ENCODE results near the gene ZNF555.

ZNF555 gene

DNA sequence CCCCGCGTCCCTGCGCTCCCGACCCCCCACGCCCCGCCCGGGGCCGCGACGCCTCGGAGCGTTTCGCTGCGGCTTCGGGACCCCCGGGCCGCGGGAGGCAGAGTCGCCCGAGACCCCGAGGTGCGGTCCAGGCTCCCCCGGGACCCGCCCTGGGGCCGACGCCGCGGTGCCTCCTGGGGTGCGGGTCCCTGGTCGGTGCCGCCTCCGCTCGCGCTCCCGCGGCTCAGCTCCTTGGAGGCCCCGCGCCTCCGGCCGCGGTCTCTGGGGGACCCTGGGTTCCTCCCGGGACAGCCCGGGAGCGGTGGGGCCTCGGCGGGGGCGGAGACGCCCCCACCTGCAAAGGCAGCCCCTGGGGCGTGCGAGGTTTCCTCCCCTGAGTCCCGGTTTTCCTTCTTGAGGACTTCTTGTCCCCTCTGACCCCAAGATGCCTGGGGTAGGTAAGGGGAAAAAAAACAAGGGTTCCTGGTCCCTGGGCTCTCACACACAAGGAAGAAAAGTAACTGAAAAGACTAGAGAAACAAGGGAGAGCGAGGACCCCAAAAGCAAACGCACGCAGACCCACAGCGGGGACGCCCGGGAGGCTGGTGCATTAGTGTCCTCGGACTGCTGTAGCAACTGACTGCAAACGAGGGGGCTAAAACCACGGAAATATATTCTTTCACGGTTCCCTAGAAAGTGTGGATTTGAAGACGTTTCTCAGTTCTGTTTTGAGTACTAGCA is 740 bp downstream of the ZNF555 start:
- peak overlapping the region; percentile 75 for H3K4me3 Mint-ChIP-seq
- peaks cover 17% of the 10 kb centered on the region for H3K36me3 Mint-ChIP-seq
- H3K27me3 Mint-ChIP-seq = no peaks in the 10 kb centered on the region
- no peaks in the 10 kb centered on the region for H3K9me3 Mint-ChIP-seq
- H3K27ac Mint-ChIP-seq = no peak overlapping the region
- peaks cover 26% of the 10 kb centered on the region for H3K4me1 Mint-ChIP-seq

DNA sequence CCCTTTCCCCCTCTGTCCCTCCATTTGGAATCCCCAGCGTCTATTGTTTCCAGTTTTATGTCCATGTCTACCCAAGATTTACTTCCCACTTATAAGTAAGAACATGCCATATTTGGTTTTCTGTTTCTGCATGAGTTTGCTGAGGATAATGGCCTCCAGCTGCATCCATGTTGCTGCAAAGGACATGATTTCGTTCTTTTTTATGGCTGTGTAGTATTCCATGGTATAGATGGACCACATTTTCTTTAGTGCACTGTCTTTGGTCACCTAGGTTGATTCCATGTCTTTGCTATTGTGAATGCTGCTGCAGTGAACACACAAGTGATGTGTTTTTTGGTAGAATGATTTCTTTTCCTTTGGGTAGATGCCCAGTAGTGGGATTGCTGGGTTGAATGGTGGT is 3.8 kb downstream of the ZNF555 start:
- peaks cover 19% of the 10 kb centered on the region for H3K36me3 Mint-ChIP-seq
- peaks cover 34% of the 10 kb centered on the region for H3K4me1 Mint-ChIP-seq
- H3K4me3 Mint-ChIP-seq = no peak overlapping the region
- no peaks in the 10 kb centered on the region for H3K27me3 Mint-ChIP-seq
- H3K27ac Mint-ChIP-seq = no peak overlapping the region
- H3K9me3 Mint-ChIP-seq = no peaks in the 10 kb centered on the region

DNA sequence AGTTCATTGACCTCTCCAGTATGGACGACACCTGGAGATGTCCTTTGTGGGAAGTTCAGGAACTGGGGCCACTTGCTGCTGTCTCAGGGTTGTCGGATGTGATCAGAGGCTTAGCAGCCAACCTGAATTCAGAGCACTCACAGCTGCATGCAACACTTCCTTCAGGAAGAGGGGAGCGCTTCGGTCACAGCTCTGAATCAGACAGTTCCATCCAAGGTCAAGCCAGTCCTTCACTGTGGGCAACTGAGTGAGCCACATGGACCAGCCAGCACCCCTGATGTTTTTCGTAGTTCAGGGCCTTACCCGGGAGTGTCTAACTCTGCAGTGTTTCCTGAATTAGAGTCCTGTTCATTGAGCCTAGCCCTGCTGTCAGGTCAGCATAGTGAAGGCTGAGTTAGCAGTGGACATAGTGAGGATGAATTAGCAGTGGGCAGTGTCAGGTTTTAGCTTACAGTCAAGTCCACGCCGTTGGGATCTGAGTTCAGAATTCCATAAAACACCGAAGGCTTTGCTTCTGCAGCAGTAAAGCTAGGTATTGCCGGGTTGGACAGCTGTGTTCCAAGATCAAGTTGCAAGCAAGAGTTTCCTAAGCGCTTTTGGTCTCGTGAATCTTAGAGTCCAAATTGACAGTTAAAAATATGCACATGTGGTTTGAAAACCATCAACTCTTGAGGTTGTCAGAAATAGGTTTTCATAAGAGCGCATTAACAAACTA is 5.1 kb downstream of the ZNF555 start:
- H3K4me3 Mint-ChIP-seq = no peak overlapping the region
- H3K36me3 Mint-ChIP-seq = peaks cover 24% of the 10 kb centered on the region
- H3K9me3 Mint-ChIP-seq = no peaks in the 10 kb centered on the region
- peaks cover 40% of the 10 kb centered on the region for H3K4me1 Mint-ChIP-seq
- no peak overlapping the region for H3K27ac Mint-ChIP-seq
- H3K27me3 Mint-ChIP-seq = no peaks in the 10 kb centered on the region

DNA sequence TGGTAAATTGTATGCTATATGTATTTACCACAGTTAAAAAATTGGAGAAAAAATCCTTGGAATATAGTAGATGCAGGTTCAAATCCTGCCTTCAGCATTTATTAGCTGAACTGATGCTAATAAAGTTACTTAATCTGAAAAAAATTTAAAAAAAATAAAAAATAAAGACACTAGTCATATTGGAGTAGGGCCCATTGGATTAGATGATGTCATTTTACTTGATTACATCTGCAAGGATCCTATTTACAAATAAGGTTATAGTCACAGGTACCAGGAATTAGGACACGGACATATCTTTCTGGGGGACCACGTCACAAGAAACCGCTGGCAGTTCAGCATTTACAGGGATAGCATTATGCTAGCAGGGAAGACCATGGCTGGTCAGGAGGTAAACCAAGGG is 6.2 kb downstream of the ZNF555 start:
- Mint-ChIP-seq H3K4me3 (no peak overlapping the region), H3K27me3 (no peaks in the 10 kb centered on the region), H3K9me3 (no peaks in the 10 kb centered on the region), H3K4me1 (peaks cover 35% of the 10 kb centered on the region), H3K36me3 (peaks cover 33% of the 10 kb centered on the region), H3K27ac (no peak overlapping the region)

DNA sequence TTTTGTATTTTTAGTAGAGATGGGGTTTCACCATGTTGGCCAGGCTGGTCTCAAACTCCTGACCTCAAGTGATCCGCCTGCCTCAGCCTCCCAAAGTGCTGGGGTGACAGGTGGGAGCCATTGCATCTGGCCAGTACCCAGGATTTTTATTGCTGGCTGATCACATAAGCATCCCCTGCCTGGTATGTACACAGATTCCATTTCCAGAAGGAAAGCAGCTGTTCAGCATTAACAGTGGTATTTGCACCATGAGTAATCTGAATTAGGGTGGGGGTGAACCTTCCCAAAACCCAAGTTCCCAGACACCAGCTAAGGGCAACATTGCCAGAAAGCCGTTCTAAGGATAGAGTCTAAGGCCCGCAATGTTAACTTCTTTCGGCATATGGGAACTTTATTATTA is 7.3 kb downstream of the ZNF555 start:
- no peaks in the 10 kb centered on the region for H3K27me3 Mint-ChIP-seq

DNA sequence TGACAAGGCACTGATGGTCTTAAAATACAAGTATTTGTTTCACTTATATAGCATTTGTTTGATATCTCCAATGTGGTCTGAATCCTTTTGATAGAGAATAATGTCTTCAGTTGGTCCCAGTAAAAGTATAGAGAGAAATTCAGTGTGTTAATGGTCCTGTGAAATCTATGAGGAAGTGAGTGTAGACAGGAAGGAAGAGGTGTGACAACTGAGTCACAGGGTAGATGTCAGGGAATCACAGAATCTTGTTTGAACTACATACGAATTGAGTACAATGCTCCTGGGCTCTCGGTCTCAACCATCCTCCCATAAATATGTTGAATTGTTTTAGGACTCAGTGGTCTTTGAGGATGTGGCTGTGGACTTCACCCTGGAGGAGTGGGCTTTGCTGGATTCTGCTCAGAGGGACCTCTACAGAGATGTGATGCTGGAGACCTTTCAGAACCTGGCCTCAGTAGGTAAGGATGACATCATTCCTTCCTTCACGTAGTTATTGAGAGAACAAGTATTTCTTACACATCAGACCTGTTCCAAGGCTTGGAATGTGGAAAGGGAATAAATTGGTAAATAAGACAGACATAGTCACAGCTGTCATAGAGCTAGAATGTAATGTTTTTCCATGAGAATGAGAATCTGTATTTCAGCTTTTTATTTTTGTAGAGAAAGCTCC is 9.1 kb downstream of the ZNF555 start:
- Mint-ChIP-seq H3K4me3 (peak overlapping the region; percentile 49), H3K27ac (peak overlapping the region; percentile 41), H3K36me3 (peaks cover 53% of the 10 kb centered on the region), H3K4me1 (peaks cover 32% of the 10 kb centered on the region), H3K27me3 (no peaks in the 10 kb centered on the region), H3K9me3 (peaks cover 17% of the 10 kb centered on the region)

More for the DNA sequence above, 7.3 kb downstream of the ZNF555 start:
- Mint-ChIP-seq H3K27ac (no peak overlapping the region), H3K36me3 (peaks cover 44% of the 10 kb centered on the region), H3K9me3 (peaks cover 4% of the 10 kb centered on the region), H3K4me3 (no peak overlapping the region), H3K4me1 (peaks cover 28% of the 10 kb centered on the region)

DNA sequence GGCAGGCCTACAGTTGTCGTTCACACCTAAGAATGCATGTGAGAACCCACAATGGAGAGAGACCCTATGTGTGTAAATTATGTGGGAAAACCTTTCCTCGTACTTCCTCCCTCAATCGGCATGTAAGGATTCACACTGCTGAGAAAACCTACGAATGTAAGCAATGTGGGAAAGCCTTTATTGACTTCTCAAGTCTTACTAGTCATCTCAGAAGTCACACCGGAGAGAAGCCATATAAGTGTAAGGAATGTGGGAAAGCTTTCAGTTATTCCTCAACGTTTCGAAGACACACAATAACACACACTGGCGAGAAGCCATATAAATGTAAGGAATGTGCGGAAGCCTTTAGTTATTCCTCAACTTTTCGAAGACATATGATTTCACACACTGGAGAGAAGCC is 11.3 kb downstream of the ZNF555 start:
- no peaks in the 10 kb centered on the region for H3K27me3 Mint-ChIP-seq
- H3K36me3 Mint-ChIP-seq = peaks cover 45% of the 10 kb centered on the region
- no peak overlapping the region for H3K4me3 Mint-ChIP-seq
- H3K27ac Mint-ChIP-seq = no peak overlapping the region
- peaks cover 35% of the 10 kb centered on the region for H3K4me1 Mint-ChIP-seq
- peaks cover 17% of the 10 kb centered on the region for H3K9me3 Mint-ChIP-seq

DNA sequence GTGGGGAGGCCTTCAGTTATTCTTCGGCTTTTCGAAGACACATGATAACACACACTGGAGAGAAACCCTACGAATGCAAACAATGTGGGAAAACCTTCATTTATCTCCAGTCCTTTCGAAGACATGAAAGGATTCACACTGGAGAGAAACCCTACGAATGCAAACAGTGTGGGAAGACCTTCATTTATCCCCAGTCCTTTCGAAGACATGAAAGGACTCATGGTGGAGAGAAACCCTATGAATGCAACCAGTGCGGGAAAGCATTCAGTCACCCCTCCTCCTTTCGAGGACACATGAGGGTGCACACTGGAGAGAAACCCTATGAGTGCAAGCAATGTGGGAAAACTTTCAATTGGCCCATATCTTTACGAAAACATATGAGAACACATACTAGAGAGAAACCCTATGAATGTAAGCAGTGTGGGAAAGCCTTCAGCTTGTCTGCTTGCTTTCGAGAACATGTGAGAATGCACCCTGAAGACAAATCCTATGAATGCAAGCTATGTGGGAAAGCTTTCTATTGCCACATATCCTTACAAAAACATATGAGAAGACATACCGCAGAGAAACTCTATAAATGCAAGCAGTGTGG is 11.8 kb downstream of the ZNF555 start:
- peaks cover 44% of the 10 kb centered on the region for H3K36me3 Mint-ChIP-seq
- H3K27me3 Mint-ChIP-seq = no peaks in the 10 kb centered on the region
- H3K9me3 Mint-ChIP-seq = peaks cover 17% of the 10 kb centered on the region
- H3K4me1 Mint-ChIP-seq = peaks cover 40% of the 10 kb centered on the region
- H3K27ac Mint-ChIP-seq = no peak overlapping the region
- no peak overlapping the region for H3K4me3 Mint-ChIP-seq

DNA sequence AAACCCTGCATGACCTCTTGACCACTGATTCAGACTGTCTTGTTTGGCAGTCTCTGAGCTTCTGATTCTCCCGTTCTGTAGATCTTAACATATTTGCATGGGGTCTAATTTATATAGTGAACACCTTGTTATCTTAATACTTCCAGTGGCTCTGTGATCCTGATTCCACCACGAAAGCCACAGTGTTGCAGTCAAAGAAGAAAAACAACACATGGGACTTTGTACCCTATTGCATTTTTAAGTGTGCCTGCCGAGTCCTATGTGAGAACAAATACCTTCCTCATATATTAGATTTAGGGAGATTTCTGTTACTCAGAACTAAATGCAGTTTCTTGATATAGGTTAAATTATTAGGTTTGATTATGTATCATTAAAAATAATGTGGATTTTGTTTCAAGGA is 13.6 kb downstream of the ZNF555 start:
- no peaks in the 10 kb centered on the region for H3K27me3 Mint-ChIP-seq
- peaks cover 17% of the 10 kb centered on the region for H3K9me3 Mint-ChIP-seq
- no peak overlapping the region for H3K4me3 Mint-ChIP-seq
- peaks cover 44% of the 10 kb centered on the region for H3K36me3 Mint-ChIP-seq
- peaks cover 42% of the 10 kb centered on the region for H3K4me1 Mint-ChIP-seq
- H3K27ac Mint-ChIP-seq = no peak overlapping the region

DNA sequence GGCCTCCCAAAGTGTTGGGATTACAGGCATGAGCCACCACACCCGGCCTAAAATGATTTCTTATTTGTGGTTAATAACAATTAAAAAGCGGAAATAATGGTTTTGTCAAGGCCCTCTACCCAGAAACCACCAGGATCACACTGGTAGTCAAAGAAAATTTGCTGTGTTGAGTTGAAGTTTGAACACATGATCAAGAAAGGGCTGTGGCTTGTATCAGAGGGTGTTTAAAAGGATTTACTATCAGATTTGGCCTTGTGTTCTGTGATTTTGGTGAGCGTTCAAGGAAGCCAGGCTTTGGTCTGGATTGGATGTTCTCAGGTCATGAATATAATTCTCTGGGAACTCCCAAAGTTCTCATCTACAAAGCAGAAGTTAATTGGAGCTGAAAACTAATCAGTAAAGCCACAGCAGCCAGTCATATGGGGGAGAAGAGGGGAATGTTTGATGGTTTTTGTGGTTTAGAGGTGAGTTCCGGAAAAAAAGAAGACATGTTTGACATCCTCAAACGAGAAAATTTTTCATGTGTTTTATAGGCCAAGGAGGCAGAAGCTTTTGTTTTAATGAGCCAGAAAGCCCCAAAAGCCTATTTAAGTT is 15.3 kb downstream of the ZNF555 start:
- Mint-ChIP-seq H3K9me3 (peaks cover 17% of the 10 kb centered on the region), H3K4me1 (peaks cover 32% of the 10 kb centered on the region), H3K27me3 (no peaks in the 10 kb centered on the region), H3K27ac (peak overlapping the region; percentile 87), H3K4me3 (peak overlapping the region; percentile 65), H3K36me3 (peaks cover 34% of the 10 kb centered on the region)

DNA sequence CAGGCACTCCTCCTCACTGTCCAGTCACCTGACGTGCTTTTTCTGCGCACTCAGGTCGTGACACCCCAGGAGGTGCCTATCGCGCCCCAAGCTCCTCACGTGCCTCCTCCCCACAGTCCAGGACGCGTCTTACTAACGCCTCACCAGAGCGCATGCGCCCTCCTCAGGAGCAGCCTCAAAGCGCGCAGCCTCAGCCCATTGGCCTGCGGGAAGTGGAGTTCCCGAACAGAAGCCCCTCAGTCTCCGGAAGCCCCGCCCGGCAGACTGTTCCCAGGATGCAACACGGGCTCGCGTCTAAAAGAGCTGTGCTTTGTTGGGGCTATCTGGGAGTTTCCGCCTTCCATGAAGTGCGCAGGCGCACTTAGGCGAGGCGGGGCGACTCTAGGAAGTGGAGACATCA is 17.6 kb downstream of the ZNF555 start:
- Mint-ChIP-seq H3K9me3 (peaks cover 10% of the 10 kb centered on the region), H3K27me3 (no peaks in the 10 kb centered on the region), H3K4me3 (no peak overlapping the region), H3K4me1 (peaks cover 32% of the 10 kb centered on the region), H3K27ac (no peak overlapping the region), H3K36me3 (peaks cover 13% of the 10 kb centered on the region)

DNA sequence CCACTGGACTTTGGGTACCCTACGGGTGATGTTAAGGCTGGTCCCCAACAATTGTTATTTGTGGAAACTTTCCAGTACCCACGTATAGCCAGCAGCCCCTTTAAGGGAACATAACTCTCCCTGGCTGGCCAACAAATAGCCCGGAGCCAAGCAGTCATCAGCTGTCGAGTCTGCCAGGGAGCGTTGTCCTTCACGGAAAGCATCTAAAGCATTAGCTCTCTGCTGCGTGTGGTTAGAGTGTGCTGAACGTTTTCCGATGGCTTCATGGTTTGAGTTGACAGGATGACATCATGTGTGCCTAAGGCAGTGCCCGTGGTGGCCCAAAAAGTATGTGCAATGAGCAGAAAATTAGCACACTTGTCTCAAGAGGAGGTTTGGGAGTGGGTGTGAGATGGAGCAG is 22.5 kb downstream of the ZNF555 start:
- Mint-ChIP-seq H3K27me3 (no peaks in the 10 kb centered on the region), H3K27ac (no peak overlapping the region), H3K4me1 (no peaks in the 10 kb centered on the region), H3K4me3 (no peak overlapping the region), H3K36me3 (peaks cover 1% of the 10 kb centered on the region), H3K9me3 (no peaks in the 10 kb centered on the region)

DNA sequence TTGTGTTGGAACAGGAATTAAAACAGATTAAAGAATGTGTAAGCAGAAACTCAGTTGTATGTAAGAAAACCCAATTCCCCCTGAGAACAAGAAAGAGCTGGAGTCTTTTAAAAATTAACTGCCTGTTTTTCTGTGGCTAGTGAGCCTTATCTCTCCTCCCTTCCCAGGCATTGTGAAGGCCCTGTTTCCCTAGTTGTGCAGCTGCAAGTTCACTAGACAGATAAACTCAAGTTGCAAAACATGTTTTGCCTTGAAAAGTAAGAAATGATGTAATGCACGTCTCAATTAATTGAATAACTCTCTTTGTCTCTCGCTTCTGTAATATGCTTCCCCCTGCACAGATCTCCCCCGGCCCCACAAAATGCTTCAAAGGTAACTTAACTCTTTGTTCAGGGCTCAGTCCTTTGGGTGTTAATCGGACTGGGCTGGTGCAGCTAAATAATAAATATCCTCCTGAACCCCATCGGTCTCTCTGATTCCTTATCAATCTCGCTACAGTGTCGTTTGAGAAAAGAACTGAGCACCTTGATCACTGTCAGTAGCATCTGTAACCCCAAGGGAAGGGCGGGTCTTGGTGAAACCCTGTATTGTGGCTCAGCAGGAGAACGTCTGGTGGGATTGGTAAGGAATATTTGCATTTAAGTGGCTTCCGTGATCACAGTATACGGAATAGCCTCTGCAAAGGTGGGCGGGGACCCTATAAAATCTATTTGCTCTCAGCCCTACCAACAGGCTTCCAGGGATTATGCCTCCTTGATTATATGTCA is 24.2 kb downstream of the ZNF555 start:
- H3K9me3 Mint-ChIP-seq = no peaks in the 10 kb centered on the region
- no peaks in the 10 kb centered on the region for H3K27me3 Mint-ChIP-seq
- H3K27ac Mint-ChIP-seq = no peak overlapping the region
- H3K36me3 Mint-ChIP-seq = peaks cover 1% of the 10 kb centered on the region
- H3K4me1 Mint-ChIP-seq = no peaks in the 10 kb centered on the region
- H3K4me3 Mint-ChIP-seq = no peak overlapping the region

DNA sequence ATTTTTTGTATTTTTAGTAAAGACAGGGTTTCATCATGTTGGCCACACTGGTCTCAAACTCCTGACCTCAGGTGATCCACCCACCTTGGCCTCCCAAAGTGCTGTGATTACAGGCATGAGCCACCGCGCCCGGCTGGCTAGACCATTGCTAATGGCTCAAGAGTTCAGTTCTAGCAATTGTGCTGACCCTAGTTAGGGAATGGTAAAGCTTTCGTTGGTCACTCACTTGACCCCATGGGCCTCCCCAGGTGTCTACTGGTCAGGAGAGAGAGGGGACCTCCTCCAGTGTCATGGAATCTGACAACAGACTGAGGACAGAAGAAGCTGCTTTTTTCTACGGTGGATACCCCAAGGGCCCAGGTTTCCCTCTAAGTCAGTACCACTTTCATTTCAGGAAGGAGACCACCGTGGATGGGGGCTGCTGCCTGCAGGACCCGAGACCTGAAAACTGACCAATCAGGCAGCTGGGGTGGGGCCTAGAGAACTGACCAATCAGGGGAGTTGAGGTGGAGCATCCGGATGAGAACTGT is 25.3 kb downstream of the ZNF555 start:
- Mint-ChIP-seq H3K4me3 (no peak overlapping the region), H3K27me3 (no peaks in the 10 kb centered on the region), H3K9me3 (no peaks in the 10 kb centered on the region), H3K27ac (no peak overlapping the region), H3K4me1 (peaks cover 3% of the 10 kb centered on the region), H3K36me3 (peaks cover 1% of the 10 kb centered on the region)

All from activated naive CD4-positive, alpha-beta T cell treated with anti-CD3 and anti-CD28 coated beads, Interleukin-2, amount 50 U/mL, for 24 hours (primary cell).